ENCODE measurements around the gene PURB.

DNA sequence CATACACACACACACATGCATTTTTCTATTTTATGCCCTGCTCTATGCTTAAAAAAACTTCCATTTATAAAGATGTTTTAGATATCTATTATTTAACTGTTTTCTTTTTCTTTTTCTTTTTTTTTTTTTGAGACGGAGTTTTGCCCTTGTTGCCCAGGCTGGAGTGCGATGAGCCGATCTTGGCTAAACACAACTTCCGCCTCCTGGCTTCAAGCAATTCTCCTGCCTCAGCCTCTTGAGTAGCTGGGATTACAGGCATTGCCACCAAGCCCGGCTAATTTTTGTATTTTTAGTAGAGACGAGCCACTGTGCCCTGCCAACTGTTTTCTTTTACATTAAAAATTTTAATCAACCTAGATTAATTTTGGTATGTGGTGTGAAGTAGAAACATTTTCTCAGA is 45.6 kb upstream of the PURB start:
- TF ChIP-seq, protein P1, sequence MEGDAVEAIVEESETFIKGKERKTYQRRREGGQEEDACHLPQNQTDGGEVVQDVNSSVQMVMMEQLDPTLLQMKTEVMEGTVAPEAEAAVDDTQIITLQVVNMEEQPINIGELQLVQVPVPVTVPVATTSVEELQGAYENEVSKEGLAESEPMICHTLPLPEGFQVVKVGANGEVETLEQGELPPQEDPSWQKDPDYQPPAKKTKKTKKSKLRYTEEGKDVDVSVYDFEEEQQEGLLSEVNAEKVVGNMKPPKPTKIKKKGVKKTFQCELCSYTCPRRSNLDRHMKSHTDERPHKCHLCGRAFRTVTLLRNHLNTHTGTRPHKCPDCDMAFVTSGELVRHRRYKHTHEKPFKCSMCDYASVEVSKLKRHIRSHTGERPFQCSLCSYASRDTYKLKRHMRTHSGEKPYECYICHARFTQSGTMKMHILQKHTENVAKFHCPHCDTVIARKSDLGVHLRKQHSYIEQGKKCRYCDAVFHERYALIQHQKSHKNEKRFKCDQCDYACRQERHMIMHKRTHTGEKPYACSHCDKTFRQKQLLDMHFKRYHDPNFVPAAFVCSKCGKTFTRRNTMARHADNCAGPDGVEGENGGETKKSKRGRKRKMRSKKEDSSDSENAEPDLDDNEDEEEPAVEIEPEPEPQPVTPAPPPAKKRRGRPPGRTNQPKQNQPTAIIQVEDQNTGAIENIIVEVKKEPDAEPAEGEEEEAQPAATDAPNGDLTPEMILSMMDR (conservative IDR thresholded peaks at IDR 0.05 in 1 of 2, IDR thresholded peaks at IDR 0.05 in 1 of 2; ENCODE audit: extremely low read depth in 1 of 2, insufficient read depth in 1 of 2, low read depth in 1 of 2, low read length in 2 of 2): no peak
- TF ChIP-seq EZH2 (IDR thresholded peaks at IDR 0.05; ENCODE audit: borderline replicate concordance, low read length): no peak
